Loucy (cell line): ENCODE measurements around the gene CHCHD6.

Experiments
- CTCF ChIP-seq: fragments of 200-600 bp; sonication (generic); conservative IDR thresholded peaks from 2 replicates; pipeline ENCODE4 v1.5.1; 2014; ENCODE audit warnings: mild to moderate bottlenecking, antibody characterized with exemption, low read length
- EZH2phosphoT487 ChIP-seq: fragments of 200-600 bp; IDR thresholded peaks from 2 replicates; pipeline ENCODE4 v1.6.1; 2018; ENCODE audit warnings: antibody characterized with exemption, mild to moderate bottlenecking, moderate library complexity, borderline replicate concordance

GRCh38 chr3:126969586-126969985 is 265.5 kb downstream of the CHCHD6 start:
- TF ChIP-seq CTCF (no peak), EZH2phosphoT487 (no peak)
